Endothelial cell of umbilical vein (primary cell): ENCODE measurements around the gene ADCYAP1. TPM values are rescaled to one million over a fixed set of nuclear protein-coding genes. Genes with fewer than 3 reads are reported as not detected.

Experiments
- BruUV-seq: library from RNA; stranded (reverse); fragments of 400-500 nt; replicated peaks from 2 replicates; lab custom pipeline; 2021; lab: Mats Ljungman, UMichigan
- CTCF ChIA-PET: fragments of 300-600, 350-600 bp; sonication (Branson Sonifier 250); formaldehyde crosslinking; loops from one replicate; lab custom pipeline; 2021; ENCODE audit warnings: antibody characterized with exemption, inconsistent platforms; lab: Charles Lee
- POLR2A ChIA-PET: fragments of 300-600, 350-600 bp; sonication (Branson Sonifier 250); formaldehyde crosslinking; loops from one replicate; lab custom pipeline; 2021; ENCODE audit warnings: antibody characterized with exemption, inconsistent platforms; lab: Charles Lee
- DNase-seq: peaks from one replicate; pipeline ENCODE4 v3.0.0-alpha.2; 2011; ENCODE audit warnings: low read depth, low spot score
- FAIRE-seq: peaks from 2 replicates; lab custom pipeline; 2011; peaks lifted over from hg19 to GRCh38; lab: Jason Lieb, UNC
- H2AFZ ChIP-seq: 2 replicates; pipeline ENCODE4 v1.6.0; 2012; ENCODE audit warnings: low read depth, low read length, control low read depth, inconsistent platforms
- H3K27ac ChIP-seq: 2 replicates; pipeline ENCODE4 v1.5.1; 2011; ENCODE audit warnings: low read depth, mild to moderate bottlenecking, control low read depth, low read length, moderate library complexity; ENCODE audit not compliant: insufficient read depth
- H3K27me3 ChIP-seq, 2 experiments: 2 replicates each; pipeline versions ENCODE4 v1.6.0 to v1.6.1; 2011; ENCODE audit warnings: low read length in 2 of 2, mixed read lengths in 1 of 2; ENCODE audit not compliant: control insufficient read depth in 2 of 2, insufficient read depth in 2 of 2
- H3K36me3 ChIP-seq, 2 experiments: 2 replicates in 1 of 2; 3 replicates in 1 of 2; pipeline ENCODE4 v1.5.1; 2011; ENCODE audit warnings: low read length in 2 of 2, mild to moderate bottlenecking in 1 of 2, moderate library complexity in 1 of 2; ENCODE audit not compliant: control insufficient read depth in 2 of 2, insufficient read depth in 2 of 2; ENCODE audit errors: extremely low read depth in 1 of 2
- H3K4me1 ChIP-seq: 3 replicates; pipeline ENCODE4 v1.5.1; 2011; ENCODE audit warnings: mild to moderate bottlenecking, low read length; ENCODE audit not compliant: control insufficient read depth, insufficient read depth; ENCODE audit errors: extremely low read depth
- H3K4me2 ChIP-seq: 2 replicates; pipeline ENCODE4 v1.6.1; 2011; ENCODE audit warnings: low read length, control low read depth, mixed read lengths; ENCODE audit not compliant: insufficient read depth
- H3K4me3 ChIP-seq, 3 experiments: fragments of 200-600 bp in 1 of 3; sonication (generic), shearing (Covaris generic) in 1 of 3; replicated peaks in 1 of 3; 2 replicates each; pipeline ENCODE4 v1.5.1; 2011 to 2016; ENCODE audit warnings: control low read depth in 3 of 3, low read length in 3 of 3, mild to moderate bottlenecking in 2 of 3, inconsistent platforms in 1 of 3, low read depth in 1 of 3, moderate library complexity in 1 of 3; ENCODE audit not compliant: insufficient read depth in 1 of 3
- H3K79me2 ChIP-seq: 2 replicates; pipeline ENCODE4 v1.6.0; 2012; ENCODE audit warnings: low read length, inconsistent platforms; ENCODE audit not compliant: control insufficient read depth, insufficient read depth
- H3K9ac ChIP-seq: replicated peaks from 2 replicates; pipeline ENCODE3; 2011; ENCODE audit warnings: low read length, control low read depth; ENCODE audit not compliant: insufficient read depth; ENCODE audit errors: extremely low read depth
- H3K9me1 ChIP-seq: replicated peaks from 3 replicates; pipeline ENCODE4 v1.6.0; 2011; ENCODE audit warnings: mild to moderate bottlenecking, low read length; ENCODE audit not compliant: control insufficient read depth, insufficient read depth; ENCODE audit errors: extremely low read depth
- H3K9me3 ChIP-seq: replicated peaks from 2 replicates; pipeline ENCODE4 v1.5.1; 2012; ENCODE audit warnings: low read length, inconsistent platforms; ENCODE audit not compliant: control insufficient read depth, insufficient read depth
- H4K20me1 ChIP-seq: replicated peaks from 2 replicates; pipeline ENCODE3; 2011; ENCODE audit warnings: mild to moderate bottlenecking, low read length; ENCODE audit not compliant: control insufficient read depth, insufficient read depth; ENCODE audit errors: extremely low read depth
- CTCF ChIP-seq, 2 donors: IDR thresholded peaks; 1 replicate in 1 of 2; 2 replicates in 1 of 2; pipeline ENCODE4 v1.5.1; 2011; ENCODE audit warnings: low read length in 2 of 2, mild to moderate bottlenecking in 2 of 2, moderate library complexity in 2 of 2, control low read depth in 1 of 2, inconsistent platforms in 1 of 2, low read depth in 1 of 2; ENCODE audit not compliant: insufficient read depth in 1 of 2; ENCODE audit errors: extremely low read depth in 1 of 2
- EZH2 ChIP-seq: IDR thresholded peaks from 2 replicates; pipeline ENCODE4 v1.6.1; 2012; ENCODE audit warnings: borderline replicate concordance, low read depth, mild to moderate bottlenecking, moderate library complexity, low read length, inconsistent platforms; ENCODE audit not compliant: severe bottlenecking
- FOS ChIP-seq: IDR thresholded peaks from 2 replicates; pipeline ENCODE4 v1.6.1; 2011; ENCODE audit warnings: mild to moderate bottlenecking, low read length, moderate library complexity, borderline replicate concordance; ENCODE audit not compliant: insufficient read depth
- GATA2 ChIP-seq: IDR thresholded peaks from 2 replicates; pipeline ENCODE4 v1.7.0; 2011; ENCODE audit warnings: low read depth, mild to moderate bottlenecking, moderate library complexity, mixed read lengths, low read length; ENCODE audit not compliant: insufficient read length, insufficient read depth
- JUN ChIP-seq: IDR thresholded peaks from 2 replicates; pipeline ENCODE4 v1.6.1; 2011; ENCODE audit warnings: borderline replicate concordance, low read depth; ENCODE audit not compliant: insufficient read length, insufficient read depth
- MAX ChIP-seq: IDR thresholded peaks from 2 replicates; pipeline ENCODE4 v1.6.1; 2011; ENCODE audit not compliant: insufficient read depth, insufficient read length
- MYC ChIP-seq: IDR thresholded peaks from one replicate; pipeline ENCODE4 v1.6.1; 2011; ENCODE audit warnings: mild to moderate bottlenecking, low read depth, low read length
- POLR2A ChIP-seq: IDR thresholded peaks from 2 replicates; pipeline ENCODE4 v1.6.1; 2012; ENCODE audit warnings: low read depth, mild to moderate bottlenecking, control low read depth, low read length
- POLR2AphosphoS5 ChIP-seq: IDR thresholded peaks from 2 replicates; pipeline ENCODE4 v1.6.1; 2012; ENCODE audit warnings: low read depth, mild to moderate bottlenecking, control low read depth, low read length, moderate library complexity; ENCODE audit not compliant: insufficient read depth
- dilution Hi-C: fragments of 300-500 bp; cut with MboI; formaldehyde crosslinking; loops from one replicate; pipeline ENCODE4 v1.15.0; 2019; ENCODE audit warnings: low sequenced_read_pairs; ENCODE audit not compliant: extremely low pct_ligation_motif_present
- intact Hi-C: fragments of 100-400 bp; cut with micrococcal nuclease; formaldehyde crosslinking; loops from one replicate; pipeline ENCODE4 v1.10.0; 2022
- polyA plus RNA-seq, 4 experiments: library from polyadenylated mRNA; depleted of rRNA in 3 of 4; stranded (reverse) in 3 of 4; unstranded in 1 of 4; fragments of >200 nt; gene quantifications; 2 replicates each; pipeline versions ENCODE4 v1.2.1 to v1.2.3, GENCODE V29; 2011 to 2012; ENCODE audit warnings: missing spikeins in 1 of 4
- total RNA-seq: library from RNA; stranded (reverse); gene quantifications from 2 replicates; pipeline ENCODE4 v1.2.3, GENCODE V29; 2021

ADCYAP1 gene
- total and polyA plus RNA-seq, 2 donors (not counting 3 experiments of a cell fraction or from before 2014, with no cell fraction given) = not detected

- ChIA-PET POLR2A (no interaction called here), CTCF (interaction anchor here (1.3 kb wide), 1 partner anchor 35 kb away, joined by 6 read pairs; no protein-coding TSS in a partner anchor)
- no peak for FAIRE-seq
- TF ChIP-seq POLR2AphosphoS5 (no peak), EZH2 (no peak), JUN (no peak), MYC (no peak), CTCF (IDR thresholded peaks at IDR 0.05; ENCODE audit: extremely low read depth in 1 of 2, insufficient read depth in 1 of 2, low read depth in 1 of 2, low read length in 2 of 2) (no peak), POLR2A (no peak), MAX (no peak), FOS (no peak), GATA2 (no peak)
- H3K4me3 ChIP-seq = no peak overlapping the region
- BruUV-seq = no TSS peak
- intact Hi-C loops (no loop called here), dilution Hi-C loops (no loop called here)
- no peak overlapping the region for H3K9ac ChIP-seq
- no peak overlapping the region for H3K27ac ChIP-seq
- H4K20me1 ChIP-seq = no peaks in the 10 kb centered on the region
- no peak for DNase-seq
- H3K4me1 ChIP-seq = no peaks in the 10 kb centered on the region
- H3K9me1 ChIP-seq = no peaks in the 10 kb centered on the region
- no peak overlapping the region for H3K4me2 ChIP-seq
- H2AFZ ChIP-seq = no peak overlapping the region
- no peaks in the 10 kb centered on the region for H3K36me3 ChIP-seq
- H3K79me2 ChIP-seq = no peaks in the 10 kb centered on the region
- H3K9me3 ChIP-seq = no peaks in the 10 kb centered on the region
- no peaks in the 10 kb centered on the region for H3K27me3 ChIP-seq
Measured at GRCh38 chr18:926946-927345, 22.3 kb downstream of the ADCYAP1 start.
